A673 (cell line): Measurements from ENCODE around the gene PHC2. TPM values are rescaled to one million over a fixed set of nuclear protein-coding genes. Genes with fewer than 3 reads are reported as not detected.

ENCODE experiments used
- BruUV-seq: library from RNA; stranded (reverse); fragments of 400-500 nt; replicated peaks from 2 replicates; lab custom pipeline; 2021; lab: Mats Ljungman, UMichigan
- CTCF ChIA-PET: fragments of 300-600 bp; sonication (Branson Sonifier 250); formaldehyde crosslinking; loops from one replicate; lab custom pipeline; 2022; ENCODE audit warnings: antibody characterized with exemption; lab: Charles Lee
- POLR2A ChIA-PET: fragments of 300-600 bp; sonication (Branson Sonifier 250); formaldehyde crosslinking; loops from one replicate; lab custom pipeline; 2022; ENCODE audit warnings: antibody characterized with exemption; ENCODE audit not compliant: low non-redundant PET; lab: Charles Lee
- DNase-seq: peaks from one replicate; pipeline ENCODE4 v3.0.0-alpha.2; 2015; ENCODE audit warnings: low spot score
- H3K27ac ChIP-seq: fragments of 200-600 bp; sonication (generic); 2 replicates; pipeline ENCODE4 v1.5.1; 2016; ENCODE audit warnings: mixed run types, low read depth, mild to moderate bottlenecking, mixed read lengths, antibody characterized with exemption, low read length; ENCODE audit not compliant: poor library complexity, severe bottlenecking
- H3K27me3 ChIP-seq: fragments of 200-600 bp; sonication (generic); replicated peaks from 2 replicates; pipeline ENCODE4 v1.6.1; 2017; ENCODE audit warnings: mixed run types, low read depth, mild to moderate bottlenecking, mixed read lengths, antibody characterized with exemption, low read length; ENCODE audit not compliant: insufficient read depth, poor library complexity
- H3K36me3 ChIP-seq: fragments of 200-600 bp; sonication (generic); 2 replicates; pipeline ENCODE4 v1.6.1; 2016; ENCODE audit warnings: mixed run types, mild to moderate bottlenecking, mixed read lengths, antibody characterized with exemption, low read length; ENCODE audit not compliant: insufficient read depth, poor library complexity, severe bottlenecking
- H3K4me1 ChIP-seq: fragments of 200-600 bp; sonication (generic); 2 replicates; pipeline ENCODE4 v1.6.1; 2017; ENCODE audit warnings: mixed run types, mild to moderate bottlenecking, mixed read lengths, antibody characterized with exemption, low read length; ENCODE audit not compliant: insufficient read depth, poor library complexity, severe bottlenecking
- H3K4me3 ChIP-seq: fragments of 200-600 bp; sonication (generic); 2 replicates; pipeline ENCODE4 v1.5.1; 2016; ENCODE audit warnings: low read depth, mixed run types, mild to moderate bottlenecking, mixed read lengths, low read length; ENCODE audit not compliant: poor library complexity, severe bottlenecking
- H3K9me3 ChIP-seq: fragments of 200-600 bp; sonication (generic); 2 replicates; pipeline ENCODE4 v1.6.1; 2016; ENCODE audit warnings: mixed run types, low read depth, mild to moderate bottlenecking, mixed read lengths, antibody characterized with exemption, low read length; ENCODE audit not compliant: poor library complexity, severe bottlenecking
- EZH2 ChIP-seq: fragments of 200-600 bp; sonication (generic); IDR thresholded peaks from 2 replicates; pipeline ENCODE4 v1.6.1; 2017; ENCODE audit warnings: borderline replicate concordance, low read depth, mild to moderate bottlenecking, mixed read lengths, antibody characterized with exemption, low read length; ENCODE audit not compliant: poor library complexity, severe bottlenecking
- intact Hi-C: fragments of 100-400 bp; cut with micrococcal nuclease; formaldehyde crosslinking; loops from one replicate; pipeline ENCODE4 v1.10.0; 2022; ENCODE audit not compliant: unreplicated experiment
- total RNA-seq: library from RNA; stranded (reverse); gene quantifications from 2 replicates; pipeline ENCODE4 v1.2.3, GENCODE V29; 2021
- TF ChIP-seq, protein P1 (sequence below): fragments of 300-800, 200-600 bp; sonication (generic); conservative IDR thresholded peaks from 2 replicates; pipeline ENCODE4 v1.5.1; 2017; ENCODE audit warnings: low read depth, mild to moderate bottlenecking, antibody characterized with exemption, low read length, moderate library complexity, mixed read lengths

Gene PHC2
- total RNA-seq, 1 experiment from 2014 or later = 136 TPM

DNA sequence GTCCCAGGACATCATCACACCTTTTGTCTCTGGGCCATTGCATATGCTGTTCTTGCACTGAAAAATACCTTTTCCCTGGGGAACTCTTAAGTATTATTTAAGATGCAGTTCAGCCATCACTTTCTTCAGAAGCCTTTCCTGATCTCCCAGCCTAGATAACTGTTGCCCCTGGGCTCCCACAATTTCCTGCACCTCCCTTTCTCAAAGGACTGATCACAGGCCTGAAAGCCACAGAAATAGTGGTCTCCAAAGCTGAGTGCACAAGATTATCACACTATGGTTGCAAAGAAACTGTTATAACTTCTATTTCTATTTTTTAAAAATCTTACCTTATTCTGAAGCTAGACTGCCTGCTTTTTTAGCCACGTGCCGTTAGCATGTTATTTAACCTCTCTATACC, 38.8 kb upstream of the PHC2 start:
- BruUV-seq = no TSS peak
- CTCF ChIA-PET = interaction anchor here (3.2 kb wide), 1 partner anchor 174 kb away, joined by 34 read pairs; no protein-coding TSS in a partner anchor
- intact Hi-C loops = loop anchor here (2.0 to 5.0 kb wide), 4 partner anchors 102 to 375 kb away; no protein-coding TSS in a partner anchor

DNA sequence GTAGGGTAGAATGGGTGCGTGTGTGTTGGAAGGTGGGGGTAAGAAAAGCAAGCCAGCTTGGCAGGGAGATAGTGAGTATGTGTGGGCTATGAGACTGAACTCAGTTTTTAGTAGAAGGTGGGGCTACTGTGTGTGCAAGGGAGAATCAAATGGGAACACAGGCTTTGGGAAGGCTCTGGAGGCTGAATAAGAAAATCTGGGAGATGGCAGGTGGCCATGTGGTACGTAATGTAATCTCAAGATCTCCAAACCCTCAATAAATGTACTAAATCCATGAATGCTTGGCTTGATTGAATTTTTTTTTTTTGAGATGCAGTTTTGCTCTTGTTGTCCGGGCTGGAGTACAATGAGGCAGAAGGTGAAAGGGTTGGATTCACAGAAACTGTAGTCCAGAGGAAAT, 38.1 kb upstream of the PHC2 start:
- no peaks in the 10 kb centered on the region for H3K36me3 ChIP-seq
- intact Hi-C loops = no loop called here
- peaks cover 12% of the 10 kb centered on the region for H3K4me1 ChIP-seq
- H3K27ac ChIP-seq = no peak overlapping the region
- ChIA-PET CTCF (no interaction called here), POLR2A (no interaction called here)
- no peak overlapping the region for H3K4me3 ChIP-seq
- TF ChIP-seq, protein P1, sequence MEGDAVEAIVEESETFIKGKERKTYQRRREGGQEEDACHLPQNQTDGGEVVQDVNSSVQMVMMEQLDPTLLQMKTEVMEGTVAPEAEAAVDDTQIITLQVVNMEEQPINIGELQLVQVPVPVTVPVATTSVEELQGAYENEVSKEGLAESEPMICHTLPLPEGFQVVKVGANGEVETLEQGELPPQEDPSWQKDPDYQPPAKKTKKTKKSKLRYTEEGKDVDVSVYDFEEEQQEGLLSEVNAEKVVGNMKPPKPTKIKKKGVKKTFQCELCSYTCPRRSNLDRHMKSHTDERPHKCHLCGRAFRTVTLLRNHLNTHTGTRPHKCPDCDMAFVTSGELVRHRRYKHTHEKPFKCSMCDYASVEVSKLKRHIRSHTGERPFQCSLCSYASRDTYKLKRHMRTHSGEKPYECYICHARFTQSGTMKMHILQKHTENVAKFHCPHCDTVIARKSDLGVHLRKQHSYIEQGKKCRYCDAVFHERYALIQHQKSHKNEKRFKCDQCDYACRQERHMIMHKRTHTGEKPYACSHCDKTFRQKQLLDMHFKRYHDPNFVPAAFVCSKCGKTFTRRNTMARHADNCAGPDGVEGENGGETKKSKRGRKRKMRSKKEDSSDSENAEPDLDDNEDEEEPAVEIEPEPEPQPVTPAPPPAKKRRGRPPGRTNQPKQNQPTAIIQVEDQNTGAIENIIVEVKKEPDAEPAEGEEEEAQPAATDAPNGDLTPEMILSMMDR = no peak
- no peak for TF ChIP-seq EZH2
- no peaks in the 10 kb centered on the region for H3K9me3 ChIP-seq
- DNase-seq = no peak
- no TSS peak for BruUV-seq
- no peaks in the 10 kb centered on the region for H3K27me3 ChIP-seq

More for the DNA sequence above, 38.8 kb upstream of the PHC2 start:
- no peaks in the 10 kb centered on the region for H3K27me3 ChIP-seq
- H3K4me1 ChIP-seq = peaks cover 12% of the 10 kb centered on the region
- H3K36me3 ChIP-seq = no peaks in the 10 kb centered on the region
- DNase-seq = no peak
- no peak for TF ChIP-seq EZH2
- TF ChIP-seq, protein P1 = no peak
- no peak overlapping the region for H3K27ac ChIP-seq
- no peak overlapping the region for H3K4me3 ChIP-seq
- POLR2A ChIA-PET = no interaction called here
- H3K9me3 ChIP-seq = no peaks in the 10 kb centered on the region

DNA sequence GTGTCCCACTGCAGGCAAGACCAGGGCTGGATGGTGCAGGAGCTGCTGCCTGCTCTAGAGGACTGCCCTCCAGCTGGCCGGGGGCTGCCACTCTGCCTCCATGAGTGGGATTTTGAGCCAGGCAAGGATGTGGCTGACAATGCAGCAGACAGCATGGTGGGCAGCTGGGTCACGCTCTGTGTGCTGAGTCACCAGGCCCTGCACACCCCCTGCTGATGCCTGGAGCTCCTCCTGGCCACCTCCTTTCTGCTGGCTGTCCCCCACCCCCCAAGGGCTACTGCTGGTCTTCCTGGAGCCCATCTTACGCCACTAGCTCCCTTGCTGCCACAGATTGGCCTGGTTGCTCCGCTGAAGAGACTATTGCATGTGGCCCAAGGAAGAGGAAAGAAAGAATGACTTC, 37.6 kb upstream of the PHC2 start:
- no peak overlapping the region for H3K4me3 ChIP-seq
- TF ChIP-seq, protein P1 = no peak
- no peak for TF ChIP-seq EZH2
- ChIA-PET CTCF (interaction anchor here (2.1 kb wide), 1 partner anchor 173 kb away, joined by 10 read pairs; no protein-coding TSS in a partner anchor), POLR2A (no interaction called here)
- no peak overlapping the region for H3K27ac ChIP-seq
- no peaks in the 10 kb centered on the region for H3K27me3 ChIP-seq
- peaks cover 12% of the 10 kb centered on the region for H3K4me1 ChIP-seq
- intact Hi-C loops = no loop called here
- no peaks in the 10 kb centered on the region for H3K9me3 ChIP-seq
- H3K36me3 ChIP-seq = no peaks in the 10 kb centered on the region
- no TSS peak for BruUV-seq
- DNase-seq = no peak
